Suprapubic skin (tissue), 3 donors: ENCODE measurements around the gene WDR37.

Experiments used
- EP300 ChIP-seq: sonication (generic); formaldehyde crosslinking; IDR thresholded peaks from one replicate; pipeline ENCODE4 v1.6.1; 2017; ENCODE audit warnings: antibody characterized with exemption
- TF ChIP-seq, protein P1 (sequence below), 2 donors: fragments of 200-600 bp in 1 of 2; fragments of 450-650 bp in 1 of 2; sonication (generic) in 1 of 2; IDR thresholded peaks; one replicate each; pipeline ENCODE4 v1.5.1; 2016 to 2019; ENCODE audit warnings: antibody characterized with exemption in 2 of 2, mild to moderate bottlenecking in 1 of 2, moderate library complexity in 1 of 2

DNA sequence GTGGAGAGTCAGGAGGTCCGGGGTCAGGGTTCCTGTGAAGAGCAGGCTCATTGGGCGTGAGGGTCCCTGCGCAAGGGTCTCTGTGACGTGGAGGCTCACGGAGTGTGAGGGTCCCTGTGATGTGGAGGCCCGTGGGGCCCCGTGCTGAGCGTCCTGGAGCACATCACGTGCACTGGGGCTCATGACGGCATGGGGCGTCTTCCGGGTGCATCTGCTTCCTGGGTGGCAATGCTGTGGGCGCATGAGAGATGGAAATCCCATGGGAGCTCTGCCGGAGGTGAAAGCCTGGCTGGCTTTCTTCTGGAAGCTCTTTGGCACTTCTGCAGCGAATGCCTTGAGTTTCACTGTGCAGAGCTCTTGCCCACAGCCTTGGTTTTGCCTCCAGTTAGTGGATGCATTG, 71.4 kb downstream of the WDR37 start:
- TF ChIP-seq, protein P1, sequence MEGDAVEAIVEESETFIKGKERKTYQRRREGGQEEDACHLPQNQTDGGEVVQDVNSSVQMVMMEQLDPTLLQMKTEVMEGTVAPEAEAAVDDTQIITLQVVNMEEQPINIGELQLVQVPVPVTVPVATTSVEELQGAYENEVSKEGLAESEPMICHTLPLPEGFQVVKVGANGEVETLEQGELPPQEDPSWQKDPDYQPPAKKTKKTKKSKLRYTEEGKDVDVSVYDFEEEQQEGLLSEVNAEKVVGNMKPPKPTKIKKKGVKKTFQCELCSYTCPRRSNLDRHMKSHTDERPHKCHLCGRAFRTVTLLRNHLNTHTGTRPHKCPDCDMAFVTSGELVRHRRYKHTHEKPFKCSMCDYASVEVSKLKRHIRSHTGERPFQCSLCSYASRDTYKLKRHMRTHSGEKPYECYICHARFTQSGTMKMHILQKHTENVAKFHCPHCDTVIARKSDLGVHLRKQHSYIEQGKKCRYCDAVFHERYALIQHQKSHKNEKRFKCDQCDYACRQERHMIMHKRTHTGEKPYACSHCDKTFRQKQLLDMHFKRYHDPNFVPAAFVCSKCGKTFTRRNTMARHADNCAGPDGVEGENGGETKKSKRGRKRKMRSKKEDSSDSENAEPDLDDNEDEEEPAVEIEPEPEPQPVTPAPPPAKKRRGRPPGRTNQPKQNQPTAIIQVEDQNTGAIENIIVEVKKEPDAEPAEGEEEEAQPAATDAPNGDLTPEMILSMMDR (IDR thresholded peaks at IDR 0.05) = no peak
- TF ChIP-seq EP300 = no peak
